KBM-7 (cell line): ENCODE data around the gene MYO9B.
"Not testable (repeated sequence)": the region's sequence is repeated elsewhere in the genome, so short reads cannot be mapped to it uniquely, and the experiment has no call there.

ENCODE experiments used
- DNase-seq: peaks from one replicate; pipeline ENCODE4 v3.0.0-alpha.2; 2015
- in situ Hi-C: fragments of 300-500 bp; cut with MboI; formaldehyde crosslinking; loops from 2 replicates; pipeline ENCODE4 v1.14.3; 2020; ENCODE audit warnings: low sequenced_read_pairs, low pct_unique_long_range_greater_than_20kb, mixed read lengths

The MYO9B gene

DNA sequence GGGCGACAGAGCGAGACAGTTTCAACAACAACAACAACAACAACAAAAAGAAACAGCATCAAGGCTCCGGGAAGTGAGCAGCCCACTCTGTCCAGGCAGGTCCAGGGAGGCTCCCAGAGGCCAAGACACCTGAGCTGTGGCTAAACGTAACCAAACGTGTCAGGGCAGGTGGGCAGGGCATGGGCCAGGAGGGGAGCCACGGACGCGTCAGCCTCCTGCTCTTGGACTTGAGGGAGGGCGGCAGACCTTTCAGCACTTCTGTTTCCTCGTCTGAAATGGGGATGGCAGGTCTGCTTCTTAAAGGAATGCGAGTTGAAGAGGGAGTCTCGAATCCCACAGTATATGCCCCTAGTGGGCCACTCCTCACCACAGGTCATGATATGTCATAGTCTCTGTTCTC lies 53.8 kb downstream of the MYO9B start:
- no peak for DNase-seq
- in situ Hi-C loops, result no loop called here

DNA sequence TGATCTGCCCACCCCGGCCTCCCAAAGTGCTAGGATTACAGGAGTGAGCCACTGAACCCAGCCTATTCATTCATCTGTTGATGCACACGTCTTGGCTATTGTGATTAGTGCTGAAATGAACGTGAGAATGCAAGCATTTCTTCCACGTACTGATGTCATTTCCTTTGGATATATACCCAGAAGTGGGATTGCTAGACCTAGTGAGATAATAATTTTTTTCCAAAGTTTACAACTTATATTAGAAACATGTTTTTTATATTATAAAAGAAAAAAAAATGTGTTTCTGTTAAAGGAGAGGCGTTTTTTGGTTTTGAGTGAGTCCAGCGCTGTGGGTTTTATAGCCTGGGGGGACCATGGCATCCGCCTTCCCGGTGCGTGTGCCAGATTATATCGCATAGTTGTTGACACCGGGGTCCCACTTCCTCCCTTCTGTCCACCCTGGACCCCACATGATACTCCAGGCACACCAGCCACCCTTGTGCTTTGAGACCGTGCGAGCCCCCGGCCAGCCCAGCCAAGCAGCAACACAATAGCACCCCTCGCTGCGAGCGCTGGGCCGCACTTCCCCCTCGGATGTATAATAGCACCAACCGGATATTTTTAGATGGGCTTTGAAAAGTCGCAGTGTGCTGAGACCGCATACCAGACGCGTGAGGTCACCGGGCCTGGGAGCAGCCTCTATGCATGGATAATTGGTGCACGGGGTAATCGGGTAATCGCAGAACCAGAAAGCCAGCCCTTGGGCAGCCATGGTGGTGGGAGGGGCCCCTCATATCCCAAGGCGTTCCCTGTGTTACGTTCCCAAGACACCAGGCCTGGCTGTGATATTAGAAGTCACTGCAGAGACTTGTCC lies 59.6 kb downstream of the MYO9B start:
- DNase-seq, result peak; percentile 87
- in situ Hi-C loops, result no loop called here

DNA sequence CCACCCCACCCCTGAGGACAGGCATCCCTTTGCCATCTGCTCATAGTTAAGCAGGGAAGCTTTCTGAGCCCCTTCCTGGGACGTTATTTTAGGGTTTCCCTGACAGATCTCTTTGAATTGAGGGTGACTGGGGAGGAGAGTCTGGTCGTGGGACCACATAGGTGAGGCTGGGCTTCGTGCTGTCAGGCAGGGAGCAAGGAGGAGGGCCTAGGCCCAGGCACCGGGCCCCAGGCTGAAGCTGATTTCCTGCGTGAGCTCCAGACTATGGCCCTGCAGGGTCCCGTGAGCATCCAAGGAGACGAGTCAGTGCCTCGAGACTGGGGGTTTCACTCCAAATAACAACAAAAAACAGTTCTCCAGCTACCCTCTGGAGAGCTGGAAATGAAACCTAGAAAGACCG lies 60.4 kb downstream of the MYO9B start:
- no peak for DNase-seq
- in situ Hi-C loops, result no loop called here

DNA sequence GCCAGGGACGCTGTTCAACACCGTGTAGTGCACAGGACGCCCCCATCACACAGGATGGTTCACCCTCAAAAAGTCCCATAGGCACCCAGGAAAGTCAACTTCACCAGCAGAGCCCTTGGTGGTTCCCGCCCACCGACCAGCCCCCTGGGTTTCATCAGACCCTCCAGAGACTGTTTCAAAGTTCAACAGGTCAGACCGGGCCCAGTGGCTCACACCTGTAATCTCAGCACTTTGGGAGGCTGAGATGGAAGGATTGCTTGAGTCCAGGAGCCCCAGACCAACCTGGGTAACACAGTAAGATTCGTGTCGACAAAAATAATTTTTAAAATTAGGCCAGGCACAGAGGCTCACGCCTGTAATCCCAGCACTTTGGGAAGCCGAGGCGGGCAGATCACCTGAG lies 61.0 kb downstream of the MYO9B start:
- in situ Hi-C loops, result no loop called here
- no peak for DNase-seq

DNA sequence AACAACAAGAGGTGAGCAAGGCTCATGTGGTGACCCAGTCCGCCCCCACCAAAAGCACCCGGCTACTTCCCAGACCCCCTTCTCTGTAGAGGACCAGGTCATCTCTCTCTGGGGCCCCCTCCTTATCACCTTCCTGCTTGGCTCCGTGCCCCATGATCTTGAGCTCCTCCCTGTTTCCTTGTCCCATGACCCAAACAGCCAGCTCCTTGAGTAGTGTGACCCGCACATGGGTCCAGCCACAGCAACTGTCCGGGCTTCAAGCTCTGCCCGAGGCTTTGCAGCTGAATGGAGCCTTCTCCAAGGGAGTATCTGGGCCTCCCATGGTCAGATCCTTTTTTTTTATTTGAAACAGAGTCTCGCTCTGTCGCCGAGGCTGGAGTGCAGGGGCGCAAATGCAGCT lies 61.8 kb downstream of the MYO9B start:
- no peak for DNase-seq
- in situ Hi-C loops, result no loop called here

DNA sequence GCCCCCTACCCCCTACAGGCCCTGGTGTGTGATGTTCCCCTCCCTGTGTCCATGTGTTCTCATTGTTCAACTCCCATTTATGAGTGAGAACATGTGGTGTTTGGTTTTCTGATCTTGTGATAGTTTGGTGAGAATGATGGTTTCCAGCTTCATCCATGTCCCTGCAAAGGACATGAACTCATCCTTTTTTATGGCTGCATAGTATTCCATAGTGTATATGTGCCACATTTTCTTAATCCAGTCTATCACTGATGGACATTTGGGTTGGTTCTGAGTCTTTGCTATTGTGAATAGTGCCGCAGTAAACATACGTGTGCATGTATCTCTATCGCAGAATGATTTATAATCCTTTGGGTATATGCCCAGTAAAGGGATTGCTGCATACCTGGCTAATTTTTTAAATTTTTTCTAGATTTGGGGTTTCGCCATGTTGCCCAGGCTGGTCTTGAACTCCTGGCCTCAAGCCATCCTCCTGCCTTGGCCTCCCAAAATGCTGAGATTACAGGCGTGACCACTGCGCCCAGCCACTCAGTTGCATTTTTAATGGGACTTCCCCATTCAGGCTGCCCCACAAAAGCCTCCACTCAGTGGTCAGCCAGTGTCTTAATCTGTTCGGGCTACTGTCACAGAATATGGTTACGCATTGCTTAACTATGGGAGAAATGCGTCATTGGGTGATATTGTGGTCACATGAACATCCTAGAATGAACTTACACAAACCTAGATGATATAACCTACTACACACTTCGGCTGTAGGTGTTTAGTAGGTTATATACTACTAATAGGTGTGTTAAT lies 62.7 kb downstream of the MYO9B start:
- DNase-seq, in situ Hi-C loops: not testable (repeated sequence)

DNA sequence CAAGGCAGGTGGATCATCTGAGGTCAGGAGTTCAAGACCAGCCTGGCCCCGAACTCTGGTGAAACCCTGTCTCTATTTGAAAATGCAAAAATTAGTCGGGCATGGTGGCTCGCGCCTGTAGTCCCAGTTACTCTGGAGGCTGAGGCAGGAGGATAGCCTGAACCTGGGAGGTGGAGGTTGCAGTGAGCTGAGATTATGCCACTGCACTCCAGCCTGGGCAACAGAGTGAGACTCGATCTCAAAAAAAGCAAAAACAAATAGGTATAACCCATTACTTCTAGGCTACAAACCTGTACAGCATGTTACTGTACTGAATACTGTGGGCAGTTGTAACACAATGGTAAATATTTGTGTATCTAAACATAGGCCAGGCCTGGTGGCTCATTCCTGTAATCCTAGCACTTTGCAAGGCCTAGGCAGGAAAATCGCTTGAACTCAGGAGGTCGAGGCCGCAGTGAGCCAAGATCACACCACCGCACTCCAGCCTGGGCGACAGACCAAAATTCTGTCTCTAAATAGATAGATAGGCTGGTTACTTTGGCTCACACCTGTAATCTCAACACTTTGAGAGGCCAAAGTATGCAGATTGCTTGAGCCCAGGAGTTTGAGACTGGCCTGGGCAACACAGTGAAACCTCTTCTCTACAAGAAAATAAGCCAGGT lies 63.5 kb downstream of the MYO9B start:
- no peak for DNase-seq
- in situ Hi-C loops, result no loop called here

DNA sequence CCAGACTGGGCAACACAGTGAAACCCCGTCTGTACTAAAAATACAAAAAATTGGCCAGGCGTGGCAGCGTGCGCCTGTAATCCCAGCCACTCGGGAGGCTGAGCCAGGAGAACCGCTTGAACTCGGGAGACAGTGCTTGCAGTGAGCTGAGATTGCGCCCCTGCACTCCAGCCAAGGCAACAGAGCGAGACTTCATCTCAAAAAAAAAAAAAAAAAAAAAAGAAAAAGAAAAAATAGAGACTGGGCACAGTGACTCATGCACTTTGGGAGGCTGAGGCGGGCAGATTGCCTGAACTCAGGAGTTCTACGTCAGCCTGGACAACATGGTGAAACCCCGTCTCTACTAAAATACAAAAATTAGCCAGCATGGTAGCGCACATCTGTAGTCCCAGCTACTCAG lies 69.2 kb downstream of the MYO9B start:
- in situ Hi-C loops, DNase-seq: not testable (repeated sequence)

DNA sequence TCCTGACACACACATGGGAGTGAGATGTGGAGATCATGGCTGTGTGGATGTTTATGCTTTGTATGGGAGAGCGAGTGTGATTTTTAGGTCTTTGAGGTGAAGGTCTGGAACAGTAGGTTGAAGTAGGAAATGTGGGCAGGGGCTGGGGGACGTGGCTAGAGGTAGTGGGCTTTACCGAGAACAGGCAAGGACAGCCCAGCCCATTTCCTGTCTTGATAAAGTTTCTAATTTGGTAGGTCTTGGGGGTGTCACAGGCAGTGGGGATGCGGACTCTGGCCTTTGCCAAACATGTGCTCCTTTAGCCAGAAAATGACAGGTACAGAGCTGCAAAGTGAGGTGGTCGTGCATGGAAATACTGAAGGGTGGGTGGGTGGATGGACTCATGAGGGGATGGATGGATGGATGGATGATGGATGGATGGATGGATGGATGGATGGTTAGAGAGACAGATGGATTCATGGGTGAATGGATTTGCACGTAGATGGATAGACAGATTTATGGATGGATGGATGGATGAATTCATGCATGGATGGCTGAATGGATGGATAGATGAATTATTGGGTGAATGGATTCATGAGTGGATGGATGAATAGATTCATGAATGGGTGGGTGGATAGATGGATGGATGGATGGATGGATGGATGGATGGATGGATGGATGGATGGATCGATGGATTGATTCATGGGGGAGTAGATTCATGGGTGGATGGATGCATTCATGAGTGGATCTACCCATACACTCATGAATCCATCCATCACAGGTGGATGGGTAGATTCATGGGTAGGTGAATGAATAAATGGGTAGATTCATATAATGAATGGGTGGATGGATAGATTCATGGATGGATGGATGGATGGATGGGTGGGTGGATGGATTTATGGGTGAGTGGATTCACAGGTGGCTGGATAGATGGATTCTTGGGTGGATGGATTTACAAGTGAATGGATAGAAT lies 70.2 kb downstream of the MYO9B start:
- DNase-seq, result no peak
- in situ Hi-C loops, result no loop called here

DNA sequence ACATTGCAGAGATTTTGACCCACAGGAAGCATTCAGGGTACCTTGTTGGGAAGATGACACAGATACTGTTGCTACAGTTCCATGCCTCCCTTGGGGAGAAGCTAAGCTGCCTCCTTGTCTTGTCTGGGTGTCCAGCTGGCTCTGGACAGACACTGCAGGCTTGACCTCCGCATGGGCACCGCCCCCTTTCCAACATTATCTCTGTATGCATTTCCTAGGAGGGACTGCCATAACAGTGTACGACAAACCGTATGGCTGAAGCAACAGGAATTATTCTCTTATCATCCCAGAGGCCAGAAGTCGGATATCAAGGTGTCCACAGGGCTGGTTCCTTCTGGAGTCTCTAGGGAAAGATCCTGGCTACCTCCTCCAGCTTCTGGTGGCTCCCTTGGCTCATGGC lies 72.6 kb downstream of the MYO9B start:
- DNase-seq, result no peak
- in situ Hi-C loops, result no loop called here

DNA sequence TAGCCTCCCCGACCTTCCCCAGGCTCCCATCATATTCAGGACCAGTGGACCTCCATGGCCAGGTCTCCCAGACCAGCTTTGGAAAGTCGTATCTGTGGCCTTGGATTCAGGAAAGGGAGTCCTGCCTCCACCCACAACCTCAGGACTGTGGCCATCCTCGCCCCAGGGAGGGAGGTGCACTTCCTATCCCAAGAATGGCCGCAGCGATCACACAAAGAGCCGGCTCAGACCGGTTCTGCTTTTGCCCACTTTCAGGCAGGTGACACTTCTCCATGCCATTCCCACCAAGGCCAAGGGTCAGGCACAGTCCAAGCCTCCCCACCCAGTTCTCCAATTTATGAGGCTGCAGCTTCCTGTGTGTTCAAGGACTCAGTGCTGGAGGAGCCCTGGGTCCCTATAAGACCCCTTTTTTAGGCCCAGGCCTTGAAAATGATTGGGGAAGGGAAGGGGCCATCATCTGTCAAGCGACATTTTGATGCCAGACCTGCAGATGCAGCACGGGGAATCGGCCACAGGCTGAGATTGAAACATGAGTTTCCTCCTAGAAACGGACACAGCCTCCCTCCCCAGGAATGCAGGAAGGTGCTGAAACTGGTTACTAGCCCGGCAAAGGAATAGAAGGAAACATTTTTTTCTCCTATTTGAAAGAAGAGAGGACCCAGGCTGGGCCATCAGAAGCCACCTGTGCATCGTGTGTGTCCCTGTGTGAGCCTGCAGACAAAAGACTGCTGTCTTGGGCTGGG lies 74.0 kb downstream of the MYO9B start:
- DNase-seq, result no peak
- in situ Hi-C loops, result no loop called here

DNA sequence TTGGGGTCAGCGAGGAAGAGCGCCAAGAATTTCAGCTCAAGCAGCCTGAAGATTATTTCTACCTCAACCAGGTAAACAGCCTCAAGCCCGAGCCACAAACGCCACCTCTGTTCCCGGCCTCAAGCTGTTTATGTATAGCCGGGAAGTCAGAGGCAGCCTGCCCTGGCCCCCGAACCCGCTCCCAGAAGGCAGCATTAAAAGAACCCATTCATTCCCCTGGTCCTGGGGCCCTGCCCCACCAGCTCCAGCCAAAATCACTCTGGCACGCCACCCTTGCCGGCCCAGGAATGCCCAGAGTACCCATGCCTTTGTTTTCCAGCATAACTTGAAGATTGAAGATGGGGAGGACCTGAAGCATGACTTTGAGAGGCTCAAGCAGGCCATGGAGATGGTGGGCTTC lies 78.4 kb downstream of the MYO9B start:
- in situ Hi-C loops, result no loop called here
- no peak for DNase-seq

DNA sequence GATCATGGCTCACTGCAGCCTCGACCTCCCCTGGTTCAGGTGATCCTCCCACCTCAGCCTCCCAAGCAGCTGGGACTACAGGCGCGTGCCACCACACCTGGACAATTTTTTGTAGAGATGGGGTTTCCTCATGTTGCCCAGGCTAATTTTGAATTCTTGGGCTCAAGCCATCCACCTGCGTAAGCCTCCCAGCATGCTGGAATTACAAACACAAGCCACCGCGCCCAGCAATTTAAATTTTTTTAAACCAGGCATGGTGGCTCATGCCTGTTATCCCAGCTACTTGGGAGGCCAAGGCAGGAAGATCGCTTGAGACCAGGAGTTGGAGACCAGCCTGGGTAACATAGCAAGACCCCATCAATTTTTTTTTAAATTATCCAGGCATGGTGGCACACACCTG lies 79.7 kb downstream of the MYO9B start:
- no peak for DNase-seq
- in situ Hi-C loops, result no loop called here

DNA sequence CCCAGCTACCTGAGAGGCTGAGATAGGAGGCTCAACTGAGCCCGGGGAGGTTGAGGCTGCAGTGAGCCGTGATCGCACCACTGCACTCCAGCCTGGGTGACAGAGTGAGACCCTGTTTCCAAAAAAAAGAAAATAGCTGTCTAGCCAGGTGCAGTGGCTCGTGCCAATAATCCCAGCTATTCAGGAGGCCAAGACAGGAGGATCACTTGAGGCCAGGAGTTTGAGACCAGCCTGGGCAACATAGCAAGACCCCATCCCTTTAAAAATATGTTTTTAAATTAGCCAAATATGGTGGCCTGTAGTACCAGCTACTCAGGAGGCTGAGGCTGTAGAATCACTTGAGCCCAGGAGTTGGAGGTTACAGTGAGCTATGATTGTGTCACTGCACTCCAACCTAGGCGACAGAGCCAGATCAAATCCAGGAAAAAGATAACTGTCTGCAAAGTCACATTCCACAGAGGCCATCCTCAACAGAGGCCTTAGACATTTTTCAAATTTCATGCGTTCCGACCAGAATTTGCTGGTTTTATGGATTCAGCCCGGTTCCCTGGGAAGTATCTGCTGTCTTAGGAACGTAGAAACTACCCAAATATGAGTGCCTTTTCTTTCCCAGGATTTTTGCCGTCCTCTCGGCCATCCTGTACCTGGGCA lies 80.8 kb downstream of the MYO9B start:
- in situ Hi-C loops, result no loop called here
- no peak for DNase-seq

DNA sequence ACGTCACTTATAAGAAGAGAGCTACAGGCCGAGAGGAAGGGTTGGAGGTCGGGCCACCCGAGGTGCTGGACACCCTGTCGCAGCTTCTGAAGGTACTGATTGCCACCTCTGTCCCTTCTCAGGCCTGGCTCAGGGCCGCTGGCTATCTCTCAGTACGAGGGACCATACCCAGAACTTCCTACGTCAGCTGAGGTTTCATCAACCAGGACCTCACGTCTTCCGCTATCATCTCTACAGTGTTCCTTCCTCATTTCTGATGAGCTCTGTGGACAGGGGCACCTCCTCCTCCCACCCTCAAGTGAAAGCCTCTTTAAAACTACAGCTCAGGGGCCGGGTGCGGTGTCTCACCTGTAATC lies 81.3 kb downstream of the MYO9B start:
- DNase-seq, result peak; percentile 40
- in situ Hi-C loops, result no loop called here

DNA sequence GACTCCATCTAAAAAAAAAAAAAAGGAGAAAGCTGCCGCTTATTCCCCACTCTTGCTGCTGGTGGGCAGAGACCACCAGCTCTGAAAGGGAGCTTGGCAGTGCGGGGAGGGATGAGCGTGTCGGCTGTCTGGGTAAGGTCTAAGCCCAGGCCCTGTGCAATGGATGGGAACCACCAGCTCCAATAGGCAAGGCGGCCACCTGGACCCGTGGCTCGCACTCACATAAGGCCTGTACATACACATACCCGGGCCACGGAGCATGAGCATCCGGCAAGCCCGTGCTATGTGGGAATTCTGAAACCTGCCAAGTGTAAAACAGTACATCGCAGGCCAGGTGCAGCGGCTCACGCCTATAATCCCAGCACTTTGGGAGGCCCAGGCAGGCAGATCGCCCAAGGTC lies 83.0 kb downstream of the MYO9B start:
- in situ Hi-C loops, result no loop called here
- no peak for DNase-seq

DNA sequence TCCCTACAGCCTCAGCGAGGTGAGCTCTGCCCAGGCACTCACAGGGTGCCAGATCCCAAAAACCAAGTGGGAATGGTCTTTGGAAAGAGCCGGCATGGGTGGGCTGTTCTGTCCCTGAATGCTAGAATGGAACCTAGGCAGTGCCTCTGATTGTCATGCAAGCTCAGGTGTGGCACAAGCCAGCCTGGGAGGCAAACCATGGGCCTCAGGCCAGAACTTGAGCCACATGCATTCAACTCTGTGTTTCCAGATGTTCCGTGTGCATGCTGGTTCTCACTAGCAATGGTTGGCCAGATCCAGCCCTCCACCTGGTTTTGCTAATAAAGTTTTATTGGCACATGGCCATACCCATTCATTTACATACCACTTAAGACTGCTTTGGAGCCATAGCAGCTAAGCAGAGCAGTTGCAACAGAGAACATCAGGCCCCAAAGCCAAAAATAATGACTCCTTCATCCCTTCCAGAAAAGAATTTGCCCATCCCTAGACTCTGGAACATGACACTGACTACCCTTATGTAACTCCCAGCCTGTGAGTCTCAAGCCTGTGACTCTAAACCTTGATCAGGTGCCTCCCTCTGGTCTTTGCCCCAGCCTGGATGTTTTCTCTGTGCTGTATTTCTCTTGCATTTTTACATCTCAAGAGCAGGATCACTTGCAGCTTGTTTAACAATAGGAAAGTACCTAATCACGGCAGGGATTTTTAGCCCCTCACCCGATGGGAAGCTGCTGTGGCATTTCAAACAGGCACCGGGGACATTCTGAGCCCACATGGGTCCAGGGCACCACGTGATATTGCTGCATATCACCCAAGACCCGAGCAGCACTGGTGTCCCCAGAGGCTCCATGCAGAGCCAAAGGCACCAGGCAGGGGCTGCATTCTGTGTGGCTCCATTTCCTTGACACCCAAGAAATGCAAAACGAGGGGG lies 84.2 kb downstream of the MYO9B start:
- in situ Hi-C loops, result no loop called here
- DNase-seq, result no peak
